ENCODE measurements around the gene ATF7IP.
"Not testable (repeated sequence)": the region's sequence is repeated elsewhere in the genome, so short reads cannot be mapped to it uniquely, and the experiment has no call there.

The ATF7IP gene

DNA sequence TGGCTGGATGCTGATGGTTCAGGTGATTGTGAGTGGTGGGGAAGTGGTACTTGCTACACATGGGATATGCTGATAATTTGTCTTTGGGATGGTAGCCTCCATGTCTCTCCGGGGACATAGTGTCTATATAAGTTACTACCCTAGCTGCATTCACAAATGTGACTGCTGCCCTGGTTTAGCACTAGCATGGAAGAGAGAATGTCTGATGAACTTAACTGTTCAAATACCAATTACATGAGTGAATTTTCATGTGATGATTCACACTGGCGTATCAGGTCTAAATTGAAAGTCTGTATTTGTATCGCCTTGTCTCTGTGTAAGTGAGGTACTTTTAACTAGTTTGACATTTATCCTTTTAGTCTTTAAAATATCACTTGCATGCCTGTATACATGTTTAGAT is 34.4 kb downstream of the ATF7IP start:
- no peak overlapping the region for H3K4me2 ChIP-seq

DNA sequence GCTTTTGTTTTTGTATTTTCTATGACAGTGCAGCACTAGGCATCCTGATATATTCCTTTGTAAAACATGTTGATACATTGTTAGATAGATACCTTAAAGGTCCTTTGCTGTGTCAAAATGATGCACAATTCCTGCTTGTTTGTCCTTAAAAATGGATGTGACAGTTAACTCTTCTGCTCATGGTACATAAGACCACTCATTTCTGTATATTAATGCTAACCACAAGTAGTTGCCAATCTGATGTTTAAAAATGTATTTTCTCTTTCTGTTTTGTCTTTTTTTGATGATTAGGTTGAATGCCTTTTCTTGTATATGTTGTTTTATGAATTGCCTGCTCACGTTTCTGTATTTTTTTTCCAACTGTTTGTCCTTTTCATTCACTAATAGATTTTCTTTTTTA is 35.1 kb downstream of the ATF7IP start:
- Histone ChIP-seq H3K4me3 (no peak overlapping the region), H3K4me2 (no peak overlapping the region), H3K9ac (no peak overlapping the region), H4K20me1 (peaks cover 69% of the 10 kb centered on the region), H3K27ac (no peak overlapping the region), H3K9me3 (peaks cover 50% of the 10 kb centered on the region), H3K4me1 (peaks cover 13% of the 10 kb centered on the region), H3K27me3 (no peaks in the 10 kb centered on the region), H3K36me3 (peaks cover 18% of the 10 kb centered on the region)
- TF ChIP-seq Cebpa-rat (IDR thresholded peaks at IDR 0.05): no peak

More for the DNA sequence above, 34.4 kb downstream of the ATF7IP start:
- Histone ChIP-seq H3K9me3 (peaks cover 48% of the 10 kb centered on the region), H3K27me3 (no peaks in the 10 kb centered on the region), H3K4me3 (no peak overlapping the region), H3K27ac (no peak overlapping the region), H3K9ac (no peak overlapping the region), H3K36me3 (peaks cover 14% of the 10 kb centered on the region), H3K4me1 (peaks cover 13% of the 10 kb centered on the region), H4K20me1 (peaks cover 64% of the 10 kb centered on the region)
- no peak for TF ChIP-seq Cebpa-rat (IDR thresholded peaks at IDR 0.05)

DNA sequence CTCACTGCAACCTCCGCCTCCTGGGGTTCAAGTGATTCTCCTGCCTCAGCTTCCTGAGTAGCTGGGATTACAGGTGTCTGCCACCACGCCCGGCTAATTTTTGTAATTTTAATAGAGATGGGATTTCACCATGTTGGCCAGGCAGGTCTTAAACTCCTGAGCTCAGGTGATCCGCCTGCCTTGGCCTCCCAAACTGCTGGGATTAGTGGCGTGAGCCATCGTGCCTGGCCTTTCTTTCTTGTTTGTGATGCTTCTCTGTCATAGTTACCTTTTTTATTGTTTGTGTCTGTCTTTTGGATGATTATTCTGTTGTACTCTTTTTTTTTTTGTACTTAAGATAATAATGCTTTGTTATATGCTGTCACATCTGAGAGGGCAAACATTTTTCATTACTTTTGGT is 35.8 kb downstream of the ATF7IP start:
- peaks cover 53% of the 10 kb centered on the region for H3K9me3 ChIP-seq
- H3K4me2 ChIP-seq: not testable (repeated sequence)

DNA sequence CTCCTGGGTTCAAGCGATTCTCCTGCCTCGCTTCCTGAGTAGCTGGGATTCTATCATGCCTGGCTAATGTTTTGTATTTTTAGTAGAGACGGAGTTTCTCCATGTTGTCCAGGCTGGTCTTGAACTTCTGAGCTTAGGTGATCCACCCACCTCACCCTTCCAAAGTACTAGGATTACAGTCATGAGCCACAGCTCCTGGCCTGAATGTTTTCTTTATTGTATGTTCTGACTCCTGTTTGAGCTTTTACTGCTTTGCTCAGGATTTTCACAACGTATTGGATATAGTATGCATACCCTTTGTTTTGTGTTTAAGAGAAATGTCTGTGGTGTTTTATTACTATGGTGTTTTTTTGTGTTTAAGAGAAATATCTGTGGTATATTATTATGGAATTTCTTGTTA is 37.2 kb downstream of the ATF7IP start:
- Histone ChIP-seq H3K27me3 (no peaks in the 10 kb centered on the region), H3K4me3 (no peak overlapping the region), H3K4me2 (no peak overlapping the region), H3K4me1 (peaks cover 13% of the 10 kb centered on the region), H4K20me1 (peaks cover 52% of the 10 kb centered on the region), H3K27ac (no peak overlapping the region), H3K36me3 (peaks cover 17% of the 10 kb centered on the region), H3K9me3 (peaks cover 48% of the 10 kb centered on the region), H3K9ac (no peak overlapping the region)
- TF ChIP-seq Cebpa-rat (IDR thresholded peaks at IDR 0.05): no peak

More for the DNA sequence above, 35.8 kb downstream of the ATF7IP start:
- not testable (repeated sequence) for H3K27me3 ChIP-seq, H3K9ac ChIP-seq, H3K27ac ChIP-seq, H3K4me3 ChIP-seq
- Histone ChIP-seq H3K4me1 (peaks cover 13% of the 10 kb centered on the region), H4K20me1 (peaks cover 65% of the 10 kb centered on the region), H3K36me3 (peaks cover 23% of the 10 kb centered on the region)

DNA sequence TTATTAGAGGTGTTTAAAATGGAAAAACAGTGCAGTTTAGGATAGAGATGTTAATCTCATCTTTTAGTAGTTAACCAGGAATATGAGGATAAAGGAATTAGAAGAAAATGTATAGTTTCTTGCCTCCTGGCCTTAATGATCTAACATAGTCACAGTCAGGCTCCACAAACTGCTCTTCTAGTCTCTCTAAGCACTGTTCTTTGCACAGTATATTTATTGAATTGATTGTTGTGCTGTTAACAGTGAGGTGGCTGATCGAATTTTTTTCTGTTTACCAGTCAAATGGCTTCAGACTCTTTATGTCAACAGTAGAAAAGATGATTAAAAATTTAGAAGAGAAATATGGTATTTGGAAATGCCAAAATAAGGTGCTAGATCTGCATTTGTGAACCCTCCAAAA is 37.8 kb downstream of the ATF7IP start:
- no peak overlapping the region for H3K9ac ChIP-seq
- peaks cover 17% of the 10 kb centered on the region for H3K36me3 ChIP-seq
- H4K20me1 ChIP-seq: peaks cover 49% of the 10 kb centered on the region
- no peaks in the 10 kb centered on the region for H3K27me3 ChIP-seq
- H3K4me1 ChIP-seq: peaks cover 13% of the 10 kb centered on the region
- H3K4me3 ChIP-seq: no peak overlapping the region
- H3K4me2 ChIP-seq: peak overlapping the region; percentile 42
- no peak overlapping the region for H3K27ac ChIP-seq
- peaks cover 52% of the 10 kb centered on the region for H3K9me3 ChIP-seq
- no peak for TF ChIP-seq Cebpa-rat (IDR thresholded peaks at IDR 0.05)

DNA sequence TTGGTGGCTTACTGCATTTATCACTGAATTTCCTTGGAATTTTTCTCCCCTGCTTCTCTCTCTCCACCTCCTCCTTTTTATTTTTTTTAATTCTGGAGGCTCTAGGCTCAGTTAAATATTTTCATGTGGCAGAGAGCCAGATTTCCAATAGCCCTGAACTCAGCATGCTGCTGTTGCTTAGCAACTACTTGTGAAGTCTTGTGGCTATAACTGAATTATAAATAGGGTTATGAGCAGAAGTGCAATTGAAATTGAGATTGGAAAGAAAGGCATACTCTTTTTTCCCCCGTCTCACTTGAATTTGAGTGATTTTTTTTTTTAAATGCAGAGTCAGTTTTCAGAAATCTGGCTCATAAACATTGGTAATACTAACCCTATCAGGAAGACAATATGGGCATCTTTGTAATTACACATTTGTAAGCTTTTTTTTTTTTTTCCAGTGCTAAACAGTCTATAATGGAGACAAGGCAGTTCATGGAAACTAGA is 38.3 kb downstream of the ATF7IP start:
- peaks cover 17% of the 10 kb centered on the region for H3K36me3 ChIP-seq
- H3K4me2 ChIP-seq: peak overlapping the region; percentile 42
- peaks cover 53% of the 10 kb centered on the region for H3K9me3 ChIP-seq
- peaks cover 49% of the 10 kb centered on the region for H4K20me1 ChIP-seq
- no peak overlapping the region for H3K27ac ChIP-seq
- no peak for TF ChIP-seq Cebpa-rat (IDR thresholded peaks at IDR 0.05)
- peaks cover 13% of the 10 kb centered on the region for H3K4me1 ChIP-seq
- no peaks in the 10 kb centered on the region for H3K27me3 ChIP-seq
- H3K4me3 ChIP-seq: no peak overlapping the region
- H3K9ac ChIP-seq: no peak overlapping the region

DNA sequence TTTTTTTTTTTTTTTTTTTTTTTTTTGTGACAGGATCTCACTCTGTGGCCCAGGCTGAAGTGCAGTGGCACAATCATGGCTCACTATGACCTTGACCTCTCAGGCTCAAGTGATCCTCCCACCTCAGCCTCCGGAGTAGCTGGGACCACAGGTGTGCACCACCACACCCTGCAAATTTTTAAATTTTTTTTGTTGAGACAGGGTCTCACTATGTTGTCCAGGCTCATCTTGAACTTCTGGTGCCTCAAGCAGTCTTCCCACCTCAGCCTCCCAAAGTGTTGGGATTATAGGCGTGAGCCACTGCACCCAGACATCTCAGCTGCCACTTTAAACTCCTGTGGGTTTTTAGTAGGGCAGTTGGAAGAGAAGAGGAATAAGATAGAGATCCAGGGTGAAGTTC is 39.9 kb downstream of the ATF7IP start:
- H3K27me3 ChIP-seq, H3K27ac ChIP-seq, H3K4me3 ChIP-seq, H3K9ac ChIP-seq, H3K4me2 ChIP-seq: not testable (repeated sequence)
- H3K36me3 ChIP-seq: peaks cover 24% of the 10 kb centered on the region
- peaks cover 53% of the 10 kb centered on the region for H3K9me3 ChIP-seq
- peaks cover 13% of the 10 kb centered on the region for H3K4me1 ChIP-seq
- peaks cover 52% of the 10 kb centered on the region for H4K20me1 ChIP-seq

DNA sequence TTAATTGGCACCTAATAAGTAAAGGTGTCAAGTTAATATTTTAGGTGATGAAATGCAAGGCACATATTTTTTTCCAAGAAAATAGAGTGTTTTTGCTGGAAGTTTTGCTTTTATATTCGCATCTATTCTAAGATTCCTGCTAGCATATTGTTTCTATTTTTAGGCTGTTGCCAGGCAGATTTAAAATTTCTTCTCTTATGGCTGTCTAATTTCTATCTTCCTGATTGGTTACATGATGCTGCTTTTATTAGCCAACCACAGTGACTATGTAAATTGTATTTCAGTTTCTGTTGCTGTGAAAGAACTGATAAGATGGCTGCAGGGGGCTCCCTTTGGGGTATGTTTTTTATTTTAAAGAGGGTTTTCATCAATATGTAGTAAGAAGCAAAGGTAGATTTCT is 42.7 kb downstream of the ATF7IP start:
- H3K4me2 ChIP-seq: no peak overlapping the region
- peaks cover 28% of the 10 kb centered on the region for H3K36me3 ChIP-seq
- peaks cover 12% of the 10 kb centered on the region for H3K4me1 ChIP-seq
- H3K27me3 ChIP-seq: no peaks in the 10 kb centered on the region
- peaks cover 60% of the 10 kb centered on the region for H3K9me3 ChIP-seq
- H3K9ac ChIP-seq: no peak overlapping the region
- TF ChIP-seq Cebpa-rat (IDR thresholded peaks at IDR 0.05): no peak
- H4K20me1 ChIP-seq: peaks cover 42% of the 10 kb centered on the region
- H3K4me3 ChIP-seq: no peak overlapping the region
- no peak overlapping the region for H3K27ac ChIP-seq

DNA sequence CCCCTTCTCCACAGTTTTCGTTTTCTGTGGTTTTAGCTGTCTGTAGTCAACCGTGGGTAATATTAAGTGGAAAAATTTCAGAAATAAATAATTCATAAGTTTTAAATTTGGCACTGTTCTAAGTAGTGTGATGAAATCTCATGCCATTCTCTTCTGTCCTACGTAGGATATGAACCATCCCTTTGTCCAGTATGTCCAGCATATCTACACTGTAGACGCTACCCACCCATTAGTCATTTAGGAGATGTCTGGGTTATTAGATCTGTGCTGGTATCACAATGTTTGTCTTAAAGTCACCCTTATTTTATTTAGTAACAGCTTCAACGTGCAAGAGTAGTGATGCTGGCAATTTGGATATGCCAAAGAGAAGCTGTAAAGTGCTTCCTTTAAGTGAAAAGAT is 44.7 kb downstream of the ATF7IP start:
- H3K36me3 ChIP-seq: peaks cover 28% of the 10 kb centered on the region
- no peak overlapping the region for H3K4me2 ChIP-seq
- H3K4me1 ChIP-seq: peaks cover 4% of the 10 kb centered on the region; the same call in 1 of the 2 replicates
- peaks cover 68% of the 10 kb centered on the region for H3K9me3 ChIP-seq
- TF ChIP-seq Cebpa-rat (IDR thresholded peaks at IDR 0.05): no peak
- no peaks in the 10 kb centered on the region for H3K27me3 ChIP-seq
- peaks cover 49% of the 10 kb centered on the region for H4K20me1 ChIP-seq
- H3K27ac ChIP-seq: no peak overlapping the region
- no peak overlapping the region for H3K9ac ChIP-seq
- no peak overlapping the region for H3K4me3 ChIP-seq

DNA sequence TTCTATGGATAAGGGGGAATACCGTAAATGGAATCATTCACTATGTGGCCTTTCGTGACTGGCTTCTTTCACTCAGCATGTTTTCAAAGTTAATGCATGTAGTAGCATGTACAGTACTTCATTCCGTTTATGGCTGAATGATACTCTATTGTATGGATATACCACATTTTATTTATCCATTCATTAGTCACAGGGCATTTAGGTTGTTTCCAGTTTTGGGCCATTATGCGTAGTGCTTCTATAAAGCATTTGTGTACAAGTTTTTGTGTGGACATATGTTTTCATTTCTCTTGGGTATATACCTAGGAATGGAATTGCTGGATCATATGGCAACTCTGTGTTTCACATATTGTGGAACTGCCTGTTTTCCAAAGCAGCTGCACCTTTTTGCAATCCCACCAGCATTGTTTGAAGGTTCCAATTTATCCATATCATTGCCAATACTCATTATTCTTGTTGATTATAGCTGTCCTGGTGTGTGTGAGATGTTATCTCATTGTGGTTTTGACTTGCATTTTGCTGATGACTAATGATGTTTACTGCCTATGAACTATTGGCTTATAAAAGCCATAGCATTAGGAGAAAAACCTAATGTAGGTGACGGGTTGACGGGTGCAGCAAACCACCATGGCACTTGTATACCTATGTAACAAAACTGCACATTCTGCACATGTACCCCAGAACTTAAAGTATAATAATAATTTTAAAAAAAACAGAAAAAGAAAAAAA is 45.5 kb downstream of the ATF7IP start:
- no peaks in the 10 kb centered on the region for H3K27me3 ChIP-seq
- peaks cover 51% of the 10 kb centered on the region for H4K20me1 ChIP-seq
- H3K4me3 ChIP-seq: no peak overlapping the region
- no peak overlapping the region for H3K9ac ChIP-seq
- H3K4me1 ChIP-seq: peaks cover 9% of the 10 kb centered on the region; the same call in 1 of the 2 replicates
- TF ChIP-seq Cebpa-rat (IDR thresholded peaks at IDR 0.05): no peak
- H3K4me2 ChIP-seq: no peak overlapping the region
- H3K9me3 ChIP-seq: peaks cover 62% of the 10 kb centered on the region
- no peak overlapping the region for H3K27ac ChIP-seq
- H3K36me3 ChIP-seq: peaks cover 22% of the 10 kb centered on the region; the same call in 1 of the 2 replicates

All from BLaER1 (cell line).